GM19099 (cell line): ENCODE results near the gene CCDC88A.

ENCODE experiments used
- POLR2A ChIP-seq: IDR thresholded peaks from 3 replicates; pipeline ENCODE4 v1.6.1; 2011; ENCODE audit warnings: low read depth; ENCODE audit not compliant: insufficient read length; ENCODE audit errors: extremely low read depth

The CCDC88A gene

GRCh38 chr2:55361465-55362189 is 58.0 kb downstream of the CCDC88A start:
- TF ChIP-seq POLR2A: no peak

DNA sequence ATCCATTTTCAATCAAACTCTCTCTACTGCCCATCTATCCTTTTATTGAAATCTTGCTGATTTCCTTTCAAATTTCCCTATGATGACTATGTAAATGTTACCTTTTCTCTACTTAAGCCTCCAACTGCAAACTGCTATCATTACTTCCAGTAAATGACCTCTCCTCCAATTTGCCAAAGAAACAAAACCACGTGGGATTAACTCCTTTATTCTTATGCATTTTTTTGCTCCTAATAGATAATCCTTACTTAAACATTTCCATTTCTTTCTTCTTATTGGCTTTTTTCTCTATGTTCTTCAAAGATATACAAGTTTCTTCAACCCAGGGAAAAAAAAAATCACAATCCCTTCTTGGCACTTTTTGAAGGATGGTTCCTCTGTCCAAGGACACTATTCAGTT is 61.2 kb downstream of the CCDC88A start:
- no peak for TF ChIP-seq POLR2A

DNA sequence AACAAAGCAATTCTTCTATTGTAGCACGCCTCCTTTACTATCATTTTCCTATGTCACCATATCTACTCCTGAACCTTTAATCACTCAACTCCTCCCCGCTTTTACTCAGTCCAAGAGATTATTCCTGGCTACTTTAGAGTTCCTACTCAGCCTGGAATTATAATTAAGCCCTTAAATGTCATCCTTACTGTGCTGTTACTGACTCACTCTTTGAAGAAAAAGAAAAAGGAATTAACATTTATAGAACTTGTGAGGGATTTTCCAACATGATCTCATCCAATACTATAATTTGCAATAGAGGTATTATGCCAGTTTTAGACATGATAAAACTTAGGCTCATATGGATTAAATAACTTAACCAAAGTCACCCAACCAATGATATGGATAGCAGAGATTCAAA is 61.7 kb downstream of the CCDC88A start:
- no peak for TF ChIP-seq POLR2A

DNA sequence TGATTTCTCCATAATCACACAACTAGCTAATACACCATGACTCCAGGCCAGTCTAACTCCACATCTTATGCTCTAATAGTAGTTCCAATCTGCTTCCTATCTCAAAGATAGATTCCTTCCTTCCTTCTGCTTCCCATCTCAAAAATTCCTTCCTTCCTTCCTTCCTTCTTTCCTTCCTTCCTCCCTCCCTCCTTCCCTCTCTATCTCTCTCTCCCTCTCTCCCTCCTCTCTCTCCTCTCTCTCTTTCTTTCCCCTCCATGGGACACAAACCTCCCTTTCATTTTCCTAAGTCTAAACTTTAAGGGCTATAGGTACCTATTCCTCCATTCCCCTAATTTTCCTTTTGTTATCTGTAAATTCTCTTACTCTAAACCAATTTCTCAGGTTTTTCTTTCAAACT is 62.5 kb downstream of the CCDC88A start:
- TF ChIP-seq POLR2A: no peak

- no peak for TF ChIP-seq POLR2A
Measured at GRCh38 chr2:55355451-55355850, 64.2 kb downstream of the CCDC88A start.

GRCh38 chr2:55351672-55352071 is 68.0 kb downstream of the CCDC88A start:
- TF ChIP-seq POLR2A: no peak

DNA sequence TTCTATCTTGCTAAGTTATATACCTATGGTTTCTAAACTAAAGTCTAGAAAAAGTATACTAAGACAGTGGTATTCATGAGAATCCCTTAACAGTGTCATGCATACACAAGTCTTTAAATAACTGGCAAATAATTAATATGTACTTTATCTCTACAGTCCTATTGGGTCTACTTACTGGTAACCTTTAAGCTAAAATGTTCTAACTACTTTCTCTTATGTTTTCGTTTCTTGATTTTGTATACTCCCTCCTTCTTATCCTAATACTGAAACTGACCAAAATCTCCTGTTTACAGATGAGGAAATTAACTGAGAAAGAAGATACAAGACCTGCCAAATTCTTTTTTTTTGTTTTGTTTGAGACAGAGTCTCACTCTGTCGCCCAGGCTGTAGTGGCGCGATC is 74.6 kb downstream of the CCDC88A start:
- no peak for TF ChIP-seq POLR2A

- TF ChIP-seq POLR2A: no peak
Measured at GRCh38 chr2:55338268-55338667, 81.4 kb downstream of the CCDC88A start.

DNA sequence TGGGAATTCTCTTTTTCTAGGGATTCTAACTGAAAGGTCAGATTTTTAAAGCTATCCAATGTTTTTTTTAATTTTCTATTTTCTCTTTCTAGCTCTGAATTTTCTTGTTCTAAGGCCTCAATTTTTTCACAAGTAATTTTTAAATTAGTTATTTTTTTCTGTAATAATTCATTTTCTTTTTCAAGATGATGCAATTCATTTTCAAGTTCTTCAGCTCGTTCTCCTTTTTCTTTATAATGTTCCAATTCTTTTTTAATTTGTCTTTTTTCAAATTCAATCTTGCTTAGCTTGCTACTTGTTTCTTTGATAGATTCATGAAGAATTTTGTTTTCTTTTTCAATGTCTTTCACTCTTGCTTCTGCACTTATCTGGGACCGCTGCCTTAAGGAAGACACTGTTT is 84.9 kb downstream of the CCDC88A start:
- no peak for TF ChIP-seq POLR2A

GRCh38 chr2:55330541-55331297 is 88.9 kb downstream of the CCDC88A start:
- no peak for TF ChIP-seq POLR2A

GRCh38 chr2:55327470-55328230 is 92.0 kb downstream of the CCDC88A start:
- no peak for TF ChIP-seq POLR2A

GRCh38 chr2:55314985-55315384 is 104.7 kb downstream of the CCDC88A start:
- no peak for TF ChIP-seq POLR2A

- no peak for TF ChIP-seq POLR2A
Measured at GRCh38 chr2:55311444-55311870, 108.2 kb downstream of the CCDC88A start.

DNA sequence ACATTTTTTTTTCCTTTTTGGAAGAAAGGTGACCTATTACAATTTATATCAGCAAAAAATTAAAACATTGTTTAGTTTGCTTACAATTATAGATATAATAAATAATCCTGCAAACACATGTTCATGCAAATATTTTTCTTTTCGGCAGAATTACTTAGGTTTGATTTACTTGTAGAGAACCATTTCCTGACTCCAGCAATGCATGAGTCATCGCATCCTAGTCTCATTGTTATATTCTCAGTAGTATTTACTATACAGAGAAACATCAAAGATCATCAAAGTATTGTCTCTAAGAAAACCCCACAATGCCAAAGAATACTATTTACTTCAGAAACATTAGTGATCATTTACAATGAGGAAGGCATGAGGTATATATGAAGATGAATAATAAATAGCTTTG is 110.2 kb downstream of the CCDC88A start:
- no peak for TF ChIP-seq POLR2A

DNA sequence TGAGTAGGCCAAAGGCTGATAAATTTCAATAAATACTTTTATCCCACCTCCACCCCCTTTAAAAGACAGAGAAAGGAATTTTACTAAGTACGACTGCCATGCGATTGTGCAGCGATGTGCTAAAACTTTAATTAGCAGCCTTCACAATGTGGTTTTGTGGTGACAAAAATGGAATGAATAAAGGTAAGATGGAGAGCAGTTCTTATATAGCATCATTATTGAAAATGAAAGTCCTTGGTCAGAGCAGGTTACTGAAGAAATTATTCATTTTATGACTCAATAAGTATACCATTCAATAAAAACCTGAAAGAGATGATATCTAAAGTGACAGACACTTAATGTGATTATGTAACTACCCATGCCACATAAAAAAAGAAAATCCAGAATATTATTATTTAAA is 117.4 kb downstream of the CCDC88A start:
- TF ChIP-seq POLR2A: no peak

GRCh38 chr2:55301277-55301676 is 118.4 kb downstream of the CCDC88A start:
- no peak for TF ChIP-seq POLR2A
